Natural killer cell (primary cell): ENCODE data around the gene SEL1L. TPM values are rescaled to one million over a fixed set of nuclear protein-coding genes. Genes with fewer than 3 reads are reported as not detected.
"Not testable (repeated sequence)": the region's sequence is repeated elsewhere in the genome, so short reads cannot be mapped to it uniquely, and the experiment has no call there.

ENCODE experiments used
- ATAC-seq, 3 donors: fragments of 150-1000 bp in 2 of 3; fragments of 200-7000 bp in 1 of 3; cut with Tn5 transposase; 1 replicate in 1 of 3; 2 replicates in 2 of 3; pipeline ENCODE4 v1.10.0; 2021; ENCODE audit warnings: mild to moderate bottlenecking in 2 of 3, moderate library complexity in 2 of 3
- DNase-seq, 2 donors: peaks; one replicate each; pipeline versions ENCODE4 v3.0.0 to v3.0.0-alpha.2; 2013 to 2021; ENCODE audit warnings: mixed read lengths in 1 of 2
- H3K27ac ChIP-seq: one replicate; pipeline ENCODE4 v1.5.1; 2013; ENCODE audit warnings: mild to moderate bottlenecking, low read length
- H3K27me3 ChIP-seq: one replicate; pipeline ENCODE4 v1.6.1; 2013; ENCODE audit warnings: low read length; ENCODE audit not compliant: control insufficient read depth, insufficient read depth
- H3K36me3 ChIP-seq: one replicate; pipeline ENCODE4 v1.6.1; 2013; ENCODE audit warnings: low read length; ENCODE audit not compliant: control insufficient read depth, insufficient read depth
- H3K4me1 ChIP-seq: one replicate; pipeline ENCODE4 v1.6.1; 2013; ENCODE audit warnings: low read length; ENCODE audit not compliant: control insufficient read depth, insufficient read depth
- H3K4me3 ChIP-seq: one replicate; pipeline ENCODE4 v1.5.1; 2013; ENCODE audit warnings: low read length
- H3K9me3 ChIP-seq: one replicate; pipeline ENCODE4 v1.6.1; 2013; ENCODE audit warnings: low read length; ENCODE audit not compliant: control insufficient read depth, insufficient read depth
- H3K27ac Mint-ChIP-seq, 2 donors: one replicate each; pipeline ENCODE4 v1.8.0; 2022; ENCODE audit warnings: mild to moderate bottlenecking in 2 of 2, mixed read lengths in 2 of 2, moderate library complexity in 1 of 2
- H3K27me3 Mint-ChIP-seq, 2 donors: one replicate each; pipeline ENCODE4 v1.8.0; 2022; ENCODE audit warnings: low read depth in 2 of 2, mixed read lengths in 2 of 2
- H3K36me3 Mint-ChIP-seq: one replicate; pipeline ENCODE4 v1.8.0; 2022; ENCODE audit warnings: mixed read lengths
- H3K4me1 Mint-ChIP-seq, 2 donors: one replicate each; pipeline ENCODE4 v1.8.0; 2022; ENCODE audit warnings: mixed read lengths in 2 of 2
- H3K4me3 Mint-ChIP-seq: one replicate; pipeline ENCODE4 v1.8.0; 2022; ENCODE audit warnings: mild to moderate bottlenecking, moderate library complexity, mixed read lengths
- H3K9me3 Mint-ChIP-seq, 2 donors: one replicate each; pipeline ENCODE4 v1.8.0; 2022; ENCODE audit warnings: mixed read lengths in 2 of 2
- CTCF ChIP-seq: fragments of 200-600 bp; IDR thresholded peaks from one replicate; pipeline ENCODE4 v1.8.0; 2022; ENCODE audit warnings: antibody characterized with exemption
- WGBS: methylation state at CpG from one replicate; pipeline ENCODE4 v1.1.7; 2013; ENCODE audit warnings: missing lambda C conversion rate; ENCODE audit not compliant: insufficient coverage; 5-methylcytosine and 5-hydroxymethylcytosine counted together
- intact Hi-C: fragments of 100-400 bp; cut with micrococcal nuclease; formaldehyde crosslinking; loops from one replicate; pipeline ENCODE4 v1.14.2; 2022
- total RNA-seq, 4 donors: library from RNA; stranded (reverse); fragments of 120-200 nt in 1 of 4; gene quantifications; one replicate each; pipeline versions ENCODE4 v1.2.3 to v1.2.4, GENCODE V29; 2013 to 2022

Gene SEL1L
- total RNA-seq, 3 donors from 2014 or later (not counting 1 experiment from before 2014, with no cell fraction given) = 55.0 to 93.0 (median 77.0) TPM

- H3K27me3 ChIP-seq = no peaks in the 10 kb centered on the region
- peaks cover 0 to 7% of the 10 kb centered on the region in 2 donors for H3K4me1 Mint-ChIP-seq
- peak overlapping the region; percentile 41 for H3K4me3 Mint-ChIP-seq
- no peaks in the 10 kb centered on the region for H3K27me3 Mint-ChIP-seq
- DNase-seq = no peak
- no peak overlapping the region for H3K27ac ChIP-seq
- H3K27ac Mint-ChIP-seq = no peak overlapping the region
- no peaks in the 10 kb centered on the region for H3K36me3 ChIP-seq
- no peaks in the 10 kb centered on the region for H3K36me3 Mint-ChIP-seq
- H3K4me3 ChIP-seq = no peak overlapping the region
- 99% methylated on average over 4 of the region's 5 CpGs for WGBS
- TF ChIP-seq CTCF = no peak
- H3K9me3 ChIP-seq = no peaks in the 10 kb centered on the region
- peaks cover 2% of the 10 kb centered on the region for H3K4me1 ChIP-seq
- intact Hi-C loops = no loop called here
- ATAC-seq = no peak
- H3K9me3 Mint-ChIP-seq = no peaks in the 10 kb centered on the region
Measured at GRCh38 chr14:81466854-81467253, 66.8 kb downstream of the SEL1L start.

- Mint-ChIP-seq H3K27me3 (no peaks in the 10 kb centered on the region), H3K4me3 (peak overlapping the region; percentile 70), H3K36me3 (no peaks in the 10 kb centered on the region), H3K9me3 (no peaks in the 10 kb centered on the region), H3K4me1 (peaks cover 0 to 7% of the 10 kb centered on the region in 2 donors), H3K27ac (peak overlapping the region in 1 of 2 donors; percentile 87)
- Histone ChIP-seq H3K4me3 (no peak overlapping the region), H3K36me3 (no peaks in the 10 kb centered on the region), H3K27ac (no peak overlapping the region), H3K27me3 (no peaks in the 10 kb centered on the region), H3K4me1 (peaks cover 2% of the 10 kb centered on the region), H3K9me3 (no peaks in the 10 kb centered on the region)
- DNase-seq = no peak
- ATAC-seq = no peak
- WGBS = 91% methylated on average over 12 of the region's 13 CpGs
- intact Hi-C loops = loop anchor here (2.0 kb wide), 2 partner anchors 469 to 511 kb away; partner anchors contain the start of gene TSHR
- no peak for TF ChIP-seq CTCF
Measured at GRCh38 chr14:81465507-81466228, 68.0 kb downstream of the SEL1L start.

- H3K27me3 Mint-ChIP-seq, H3K27me3 ChIP-seq, H3K36me3 Mint-ChIP-seq, DNase-seq, H3K4me1 Mint-ChIP-seq, H3K36me3 ChIP-seq, H3K9me3 ChIP-seq, H3K9me3 Mint-ChIP-seq, H3K4me1 ChIP-seq: not testable (repeated sequence)
- Histone ChIP-seq H3K4me3 (peak overlapping the region; percentile 79), H3K27ac (peak overlapping the region; percentile 82)
- Mint-ChIP-seq H3K4me3 (peak overlapping the region; percentile 90), H3K27ac (peak overlapping the region; percentile 77 to 87)
- 29% methylated on average over 7 of the region's 11 CpGs for WGBS
- ATAC-seq = peak; percentile 39 to 46 (median 46)
- intact Hi-C loops = loop anchor here (2.0 kb wide), 2 partner anchors 468 to 510 kb away; partner anchors contain the start of gene TSHR
Measured at GRCh38 chr14:81465003-81465392, 68.7 kb downstream of the SEL1L start.

- H3K27ac Mint-ChIP-seq = peak overlapping the region; percentile 77 to 87
- no peaks in the 10 kb centered on the region for H3K36me3 ChIP-seq
- H3K27me3 Mint-ChIP-seq = no peaks in the 10 kb centered on the region
- H3K36me3 Mint-ChIP-seq = no peaks in the 10 kb centered on the region
- peak overlapping the region; percentile 90 for H3K4me3 Mint-ChIP-seq
- 25% methylated on average over 15 of the region's 15 CpGs for WGBS
- no peaks in the 10 kb centered on the region for H3K9me3 Mint-ChIP-seq
- H3K9me3 ChIP-seq = no peaks in the 10 kb centered on the region
- peak overlapping the region; percentile 82 for H3K27ac ChIP-seq
- ATAC-seq (peak; percentile 80 to 85 (median 84)), DNase-seq (peak in 1 of 2 donors; percentile 88)
- intact Hi-C loops = loop anchor here (1.0 to 2.0 kb wide), 3 partner anchors 195 to 510 kb away; partner anchors contain the start of gene TSHR
- H3K4me1 Mint-ChIP-seq = peaks cover 0 to 7% of the 10 kb centered on the region in 2 donors
- TF ChIP-seq CTCF = peak; percentile 84
- H3K27me3 ChIP-seq = no peaks in the 10 kb centered on the region
- peak overlapping the region; percentile 79 for H3K4me3 ChIP-seq
- peaks cover 2% of the 10 kb centered on the region for H3K4me1 ChIP-seq
Measured at GRCh38 chr14:81464253-81465002, 69.2 kb downstream of the SEL1L start.

- H3K4me3 Mint-ChIP-seq, H3K4me1 Mint-ChIP-seq, DNase-seq, H3K27ac Mint-ChIP-seq, H3K36me3 Mint-ChIP-seq, H3K36me3 ChIP-seq, H3K9me3 ChIP-seq, H3K4me3 ChIP-seq, intact Hi-C loops, ATAC-seq, H3K9me3 Mint-ChIP-seq, H3K27ac ChIP-seq, H3K27me3 ChIP-seq, H3K27me3 Mint-ChIP-seq, H3K4me1 ChIP-seq: not testable (repeated sequence)
- WGBS = 93% methylated on average over 30 of the region's 30 CpGs
Measured at GRCh38 chr14:81462356-81462755, 71.3 kb downstream of the SEL1L start.
